NCI-H146 treated with DMSO at 0.1 percent for 48 hours (cell line): ENCODE data around the gene SLC6A19.
"Not testable (repeated sequence)": the region's sequence is repeated elsewhere in the genome, so short reads cannot be mapped to it uniquely, and the experiment has no call there.

ENCODE experiments used
- DNase-seq: peaks from one replicate; lab custom pipeline; 2025; ENCODE audit not compliant: unreplicated experiment; lab: John Stamatoyannopoulos, UW

SLC6A19 gene

GRCh38 chr5:1261643-1262042, 60.2 kb downstream of the SLC6A19 start:
- no peak for DNase-seq

GRCh38 chr5:1262381-1262780, 61.0 kb downstream of the SLC6A19 start:
- DNase-seq, result no peak

GRCh38 chr5:1264211-1264610, 62.8 kb downstream of the SLC6A19 start:
- DNase-seq, result no peak

GRCh38 chr5:1265026-1265425, 63.6 kb downstream of the SLC6A19 start:
- DNase-seq, result no peak

GRCh38 chr5:1265461-1266455, 64.4 kb downstream of the SLC6A19 start:
- DNase-seq, result no peak

- DNase-seq, result no peak
These were observed 65.4 kb downstream of the SLC6A19 start for GRCh38 chr5:1266791-1267190.

GRCh38 chr5:1267464-1267863, 66.1 kb downstream of the SLC6A19 start:
- not testable (repeated sequence) for DNase-seq

- DNase-seq, result no peak
These were observed 66.7 kb downstream of the SLC6A19 start for GRCh38 chr5:1268056-1268455.

GRCh38 chr5:1268666-1269065, 67.3 kb downstream of the SLC6A19 start:
- DNase-seq, result no peak

- DNase-seq, result no peak
These were observed 69.0 kb downstream of the SLC6A19 start for GRCh38 chr5:1270426-1270825.

- no peak for DNase-seq
These were observed 69.8 kb downstream of the SLC6A19 start for GRCh38 chr5:1270933-1271914.

GRCh38 chr5:1272201-1272600, 70.8 kb downstream of the SLC6A19 start:
- no peak for DNase-seq

GRCh38 chr5:1273745-1274144, 72.3 kb downstream of the SLC6A19 start:
- DNase-seq, result no peak

- no peak for DNase-seq
These were observed 73.1 kb downstream of the SLC6A19 start for GRCh38 chr5:1274471-1274870.
